ENCODE results near the gene RRAS. TPM values are rescaled to one million over a fixed set of nuclear protein-coding genes. Genes with fewer than 3 reads are reported as not detected.

RRAS gene
- total and polyA plus RNA-seq, 9 donors, result 24.2 to 63.4 (median 37.6) TPM

- H3K4me1 ChIP-seq (ENCODE audit: insufficient read depth), result peaks cover 2% of the 10 kb centered on the region
- H3K27ac ChIP-seq, result no peak overlapping the region
- 77 to 81% (median 78%) methylated on average over 13 of the region's 13 CpGs for WGBS, 3 donors
- no peaks in the 10 kb centered on the region for H3K27me3 ChIP-seq
- DNase-seq, result no peak
- H3K4me3 ChIP-seq, result no peak overlapping the region
- intact Hi-C loops (cut with DNase I), result loop anchor here in 1 of 4 donors (10.0 kb wide), 2 partner anchors 90 to 210 kb away; partner anchors contain the start of genes FLT3LG and PRR12
- no peaks in the 10 kb centered on the region for H3K9me3 ChIP-seq
- TF ChIP-seq POLR2A (IDR thresholded peaks at IDR 0.05) (no peak), EP300 (IDR thresholded peaks at IDR 0.05) (no peak), CTCF (IDR thresholded peaks at IDR 0.05) (no peak)
- no peaks in the 10 kb centered on the region for H3K36me3 ChIP-seq
Observed at GRCh38 chr19:49684983-49685553, 45.1 kb upstream of the RRAS start.

GRCh38 chr19:49684251-49684982 lies 44.5 kb upstream of the RRAS start:
- no peaks in the 10 kb centered on the region for H3K9me3 ChIP-seq
- no peaks in the 10 kb centered on the region for H3K36me3 ChIP-seq
- TF ChIP-seq POLR2A (IDR thresholded peaks at IDR 0.05), result no peak
- TF ChIP-seq EP300 (IDR thresholded peaks at IDR 0.05), result no peak
- no peaks in the 10 kb centered on the region for H3K27me3 ChIP-seq
- H3K4me3 ChIP-seq, result no peak overlapping the region
- intact Hi-C loops (cut with DNase I), result loop anchor here in 1 of 4 donors (10.0 kb wide), 2 partner anchors 90 to 210 kb away; partner anchors contain the start of genes FLT3LG and PRR12
- peaks cover 2% of the 10 kb centered on the region for H3K4me1 ChIP-seq (ENCODE audit: insufficient read depth)
- DNase-seq, result peak in 3 of 5 donors; percentile 30 to 40 (median 37)
- 77 to 82% (median 81%) methylated on average over 35 of the region's 35 CpGs for WGBS, 3 donors
- no peak overlapping the region for H3K27ac ChIP-seq

GRCh38 chr19:49683814-49684250 lies 43.9 kb upstream of the RRAS start:
- no peak overlapping the region for H3K27ac ChIP-seq
- H3K36me3 ChIP-seq, result no peaks in the 10 kb centered on the region
- H3K9me3 ChIP-seq, result no peaks in the 10 kb centered on the region
- TF ChIP-seq CTCF (IDR thresholded peaks at IDR 0.05), result no peak
- TF ChIP-seq POLR2A (IDR thresholded peaks at IDR 0.05), result no peak
- no peak for TF ChIP-seq EP300 (IDR thresholded peaks at IDR 0.05)
- no peaks in the 10 kb centered on the region for H3K27me3 ChIP-seq
- 89 to 93% (median 92%) methylated on average over 18 of the region's 18 CpGs for WGBS, 3 donors
- DNase-seq, result no peak
- intact Hi-C loops (cut with DNase I), result loop anchor here in 1 of 4 donors (10.0 kb wide), 2 partner anchors 89 to 209 kb away; partner anchors contain the start of genes FLT3LG and PRR12
- H3K4me3 ChIP-seq, result no peak overlapping the region
- H3K4me1 ChIP-seq (ENCODE audit: insufficient read depth), result peaks cover 2% of the 10 kb centered on the region

GRCh38 chr19:49682274-49682673 lies 42.3 kb upstream of the RRAS start:
- DNase-seq, result no peak
- Histone ChIP-seq H3K4me1 (ENCODE audit: insufficient read depth) (peaks cover 6% of the 10 kb centered on the region), H3K9me3 (no peaks in the 10 kb centered on the region), H3K27ac (no peak overlapping the region), H3K36me3 (no peaks in the 10 kb centered on the region), H3K27me3 (no peaks in the 10 kb centered on the region), H3K4me3 (no peak overlapping the region)
- TF ChIP-seq EP300 (IDR thresholded peaks at IDR 0.05) (no peak), CTCF (IDR thresholded peaks at IDR 0.05) (no peak), POLR2A (IDR thresholded peaks at IDR 0.05) (no peak)
- intact Hi-C loops (cut with DNase I), result loop anchor here in 1 of 4 donors (10.0 kb wide), 2 partner anchors 87 to 207 kb away; partner anchors contain the start of genes FLT3LG and PRR12
- WGBS, 3 donors, result 80 to 81% (median 81%) methylated on average over 6 to 8 of the region's 8 CpGs

All from ovary (tissue), 9 donors.